MG63 (cell line): ENCODE results near the gene HADHA. TPM values are rescaled to one million over a fixed set of nuclear protein-coding genes. Genes with fewer than 3 reads are reported as not detected.

ENCODE experiments used
- DNase-seq: peaks from one replicate; pipeline ENCODE4 v3.0.0-alpha.2; 2020
- H3K27me3 ChIP-seq: fragments of 250-450 bp; sonication (Bioruptor Pico); 2 replicates; pipeline ENCODE4 v1.5.1; 2020; ENCODE audit warnings: mild to moderate bottlenecking, moderate library complexity
- H3K36me3 ChIP-seq: fragments of 250-450 bp; sonication (Bioruptor Pico); 2 replicates; pipeline ENCODE4 v1.5.1; 2020; ENCODE audit warnings: mild to moderate bottlenecking, moderate library complexity
- H3K4me3 ChIP-seq: fragments of 250-450 bp; sonication (Bioruptor Pico); 2 replicates; pipeline ENCODE4 v1.5.1; 2020; ENCODE audit warnings: mild to moderate bottlenecking, moderate library complexity
- H3K9me3 ChIP-seq: fragments of 250-450 bp; sonication (Bioruptor Pico); 2 replicates; pipeline ENCODE4 v1.5.1; 2020; ENCODE audit warnings: mild to moderate bottlenecking, moderate library complexity
- total RNA-seq: library from RNA; depleted of rRNA; stranded (reverse); fragments of >200 nt; shearing (Covaris generic); gene quantifications from 2 replicates; pipeline ENCODE4 v1.2.3, GENCODE V29; 2014; ENCODE audit warnings: low replicate concordance; rRNA removed

HADHA gene
- total RNA-seq, 1 experiment from 2014 or later: 141 TPM

- no peak for DNase-seq
- Histone ChIP-seq H3K4me3 (no peak overlapping the region), H3K27me3 (no peaks in the 10 kb centered on the region), H3K9me3 (no peaks in the 10 kb centered on the region), H3K36me3 (no peaks in the 10 kb centered on the region)
These were observed 100.4 kb downstream of the HADHA start for GRCh38 chr2:26144031-26144430.

- Histone ChIP-seq H3K27me3 (no peaks in the 10 kb centered on the region), H3K4me3 (no peak overlapping the region), H3K9me3 (no peaks in the 10 kb centered on the region), H3K36me3 (peaks cover 8% of the 10 kb centered on the region)
- DNase-seq: no peak
These were observed 103.2 kb downstream of the HADHA start for GRCh38 chr2:26141145-26141769.

Other genes with a start within 250 kb of the HADHA start
- gene RAB10, start 210.5 kb downstream of the HADHA start, total RNA-seq: 102 and 162 TPM in 2 replicates
- 0.20 and 0.33 TPM in 2 replicates for gene GAREM2, start 71.5 kb downstream of the HADHA start, total RNA-seq
- gene HADHB, start 307 bp upstream of the HADHA start, total RNA-seq: 16.5 and 30.2 TPM in 2 replicates
- 4.8 and 10.0 TPM in 2 replicates for gene SELENOI, start 101.5 kb upstream of the HADHA start, total RNA-seq
- gene ADGRF3, start 102.2 kb upstream of the HADHA start, total RNA-seq: not detected in 2 replicates
- gene DRC1, start 157.3 kb upstream of the HADHA start, total RNA-seq: not detected in 2 replicates
- not detected in 2 replicates for gene OTOF, start 233.5 kb upstream of the HADHA start, total RNA-seq